GM19238 (cell line): ENCODE measurements around the gene SPO11.

Source experiments
- DNase-seq: peaks from one replicate; pipeline ENCODE4 v3.0.0; 2011; ENCODE audit warnings: low spot score; ENCODE audit not compliant: insufficient read length

SPO11 gene

DNA sequence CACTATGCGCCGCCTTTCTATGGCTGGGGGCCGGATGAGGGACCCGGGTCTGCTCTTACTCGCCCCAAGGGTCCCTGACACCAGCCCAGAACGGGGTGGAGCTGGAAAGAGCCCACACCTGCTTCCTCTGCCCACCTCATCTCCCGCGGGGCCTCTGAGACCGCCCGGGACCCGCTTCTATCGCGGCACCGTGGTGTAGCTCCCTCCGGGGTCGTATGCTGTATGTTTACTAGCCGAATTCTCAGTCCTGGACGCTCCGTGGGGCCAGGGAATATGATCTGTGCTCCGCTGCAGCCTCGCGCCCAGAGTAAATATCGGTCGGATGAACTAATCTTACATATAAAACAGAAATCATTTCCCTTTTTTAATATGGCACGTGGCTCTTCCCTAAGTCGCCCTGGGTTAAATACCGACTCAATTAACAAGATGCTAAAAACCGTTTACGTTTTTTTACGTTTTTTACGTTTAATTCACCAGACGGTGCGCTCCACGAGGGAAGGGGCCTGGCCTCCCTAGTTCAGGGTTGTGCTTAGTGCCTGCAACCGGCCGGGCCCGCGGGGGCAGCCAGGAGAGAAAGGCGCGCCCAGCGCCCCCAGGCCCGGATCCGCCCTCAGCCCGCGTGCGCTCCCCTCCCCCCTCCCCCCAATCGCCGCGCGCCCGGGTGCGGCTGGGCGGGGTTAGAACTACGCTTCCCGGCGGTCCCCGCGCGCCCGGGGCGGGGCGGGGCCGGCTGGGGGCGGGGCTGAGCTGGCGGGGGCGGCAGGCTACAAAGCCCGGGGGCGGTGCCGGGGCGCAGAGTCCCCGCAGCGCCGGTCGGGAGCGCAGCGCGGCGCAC lies 61.2 kb downstream of the SPO11 start, which contains the start of gene RBM38:
RBM38 (plus strand) TSS at position 793 of the 835 bp plus-strand sequence. CDS start 186 bp downstream, outside the sequence.
- DNase-seq, result peak; percentile 88

- no peak for DNase-seq
Observed at GRCh38 chr20:57391439-57392301, 62.1 kb downstream of the SPO11 start.

GRCh38 chr20:57392512-57393271 lies 63.1 kb downstream of the SPO11 start:
- DNase-seq, result no peak
